Kidney (tissue), 14 donors: ENCODE measurements around the gene LRRC8C. TPM values are rescaled to one million over a fixed set of nuclear protein-coding genes. Genes with fewer than 3 reads are reported as not detected.

Source experiments
- DNase-seq, 5 donors: peaks; one replicate each; pipeline ENCODE4 v3.0.0-alpha.2; 2013 to 2020
- FAIRE-seq: peaks from 2 replicates; lab custom pipeline; 2012; peaks lifted over from hg19 to GRCh38; lab: Jason Lieb, UNC
- H3K27ac ChIP-seq, 2 donors: one replicate each; pipeline ENCODE4 v1.7.0; 2013; ENCODE audit warnings: low read depth in 2 of 2, low read length in 2 of 2, inconsistent platforms in 1 of 2
- H3K27me3 ChIP-seq: one replicate; pipeline ENCODE4 v1.7.1; 2013; ENCODE audit warnings: low read length, inconsistent platforms; ENCODE audit not compliant: control insufficient read depth, insufficient read depth
- H3K36me3 ChIP-seq, 3 donors: one replicate each; pipeline versions ENCODE4 v1.7.0 to v1.7.1; 2013; ENCODE audit warnings: low read length in 3 of 3, control low read depth in 1 of 3, inconsistent platforms in 1 of 3; ENCODE audit not compliant: insufficient read depth in 3 of 3, control insufficient read depth in 2 of 3
- H3K4me1 ChIP-seq, 3 donors: one replicate each; pipeline versions ENCODE4 v1.7.0 to v1.7.1; 2013; ENCODE audit warnings: low read length in 3 of 3, inconsistent platforms in 1 of 3, low read depth in 1 of 3; ENCODE audit not compliant: control insufficient read depth in 2 of 3, insufficient read depth in 2 of 3
- H3K4me3 ChIP-seq, 3 donors: one replicate each; pipeline versions ENCODE4 v1.7.0 to v1.8.1; 2013; ENCODE audit warnings: low read length in 3 of 3, control low read depth in 1 of 3, inconsistent platforms in 1 of 3
- H3K9ac ChIP-seq, 3 donors: one replicate each; pipeline versions ENCODE4 v1.7.0 to v1.7.1; 2013; ENCODE audit warnings: low read length in 3 of 3, control low read depth in 1 of 3, inconsistent platforms in 1 of 3
- H3K9me3 ChIP-seq, 3 donors: one replicate each; pipeline versions ENCODE4 v1.7.0 to v1.7.1; 2013; ENCODE audit warnings: low read length in 3 of 3, control low read depth in 1 of 3, inconsistent platforms in 1 of 3; ENCODE audit not compliant: control insufficient read depth in 2 of 3, insufficient read depth in 1 of 3
- CTCF ChIP-seq: IDR thresholded peaks from 3 replicates; pipeline ENCODE4 v1.5.1; 2012; ENCODE audit warnings: mild to moderate bottlenecking, moderate library complexity, borderline replicate concordance; ENCODE audit not compliant: insufficient read depth; ENCODE audit errors: extremely low read depth
- intact Hi-C: fragments of 100-400 bp; cut with DNase I; formaldehyde crosslinking; loops from one replicate; pipeline ENCODE4 v1.11.1; 2022
- polyA plus RNA-seq: library from polyadenylated mRNA; stranded (reverse); fragments of 350-450 nt; fragmentation: Illumina TruSeq; extraction: RNeasy Lipid Tissue Mini Kit (QIAGEN cat#74804); gene quantifications from one replicate; pipeline ENCODE4 v1.2.3, GENCODE V29; 2014; ENCODE audit warnings: low read depth, low replicate concordance; ENCODE audit not compliant: insufficient read depth
- total RNA-seq: library from RNA; stranded (reverse); fragmentation: NEBNext Ultra II Directional; extraction: Animal tissue kit (Norgen Biotek cat#: 25700); gene quantifications from one replicate; pipeline ENCODE4 v1.2.1, GENCODE V29; 2021
- donor health status: control.
- donor health status: control.
- donor health status: control.
- donor health status: control.
- donor health status: control.
- donor health status: DM: yes; HTN: yes; CAD: no.
- donor health status: Normal renal cell carcinoma (clear cell type).

The LRRC8C gene
- total and polyA plus RNA-seq, 2 donors from 2014 or later, result 2.6 to 12.7 TPM

DNA sequence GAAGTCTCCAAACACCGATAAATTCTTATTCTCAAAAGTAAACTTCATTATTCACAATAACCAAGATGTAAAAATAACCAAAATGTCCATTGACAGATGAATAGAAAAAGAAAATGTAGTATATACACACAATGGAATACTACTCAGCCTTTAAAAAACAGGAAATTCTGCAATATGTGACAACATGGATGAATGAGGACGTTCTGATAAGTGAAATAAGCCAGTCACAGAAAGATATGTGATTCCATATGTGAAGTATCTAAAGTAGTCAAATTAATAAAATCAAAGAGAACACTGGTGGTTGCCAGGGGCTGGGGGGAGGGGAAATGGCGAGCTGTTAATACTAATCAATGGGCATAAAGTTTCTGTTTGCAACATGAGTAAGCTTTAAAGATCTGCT lies 36.0 kb downstream of the LRRC8C start:
- FAIRE-seq, result no peak
- no peak for DNase-seq
- H3K4me3 ChIP-seq, result no peak overlapping the region
- H3K36me3 ChIP-seq, result no peaks in the 10 kb centered on the region
- intact Hi-C loops, result no loop called here
- no peaks in the 10 kb centered on the region for H3K27me3 ChIP-seq
- H3K27ac ChIP-seq, result no peak overlapping the region
- no peaks in the 10 kb centered on the region for H3K4me1 ChIP-seq
- no peaks in the 10 kb centered on the region for H3K9me3 ChIP-seq
- TF ChIP-seq CTCF, result no peak
- no peak overlapping the region for H3K9ac ChIP-seq

DNA sequence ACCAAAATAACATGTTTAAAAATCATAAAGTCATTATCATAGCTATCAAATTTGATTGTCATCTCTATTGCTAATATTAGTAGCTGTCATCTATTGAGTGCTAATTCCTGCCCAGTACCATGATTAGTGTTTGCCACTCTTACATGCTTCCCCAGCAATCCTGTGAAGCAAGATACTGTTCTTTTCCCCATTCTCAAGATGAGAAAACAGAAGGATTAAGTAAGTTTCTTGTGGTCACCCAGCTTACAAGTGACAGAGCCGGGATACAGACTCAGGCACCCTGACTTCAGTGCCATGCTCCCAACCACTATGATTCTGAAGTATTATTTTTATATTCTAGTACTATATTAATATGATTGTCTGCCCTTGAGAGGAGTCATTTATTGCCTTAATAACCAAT lies 36.5 kb downstream of the LRRC8C start:
- Histone ChIP-seq H3K4me1 (no peaks in the 10 kb centered on the region), H3K27me3 (no peaks in the 10 kb centered on the region), H3K9me3 (no peaks in the 10 kb centered on the region), H3K36me3 (no peaks in the 10 kb centered on the region), H3K4me3 (no peak overlapping the region), H3K9ac (no peak overlapping the region), H3K27ac (no peak overlapping the region)
- intact Hi-C loops, result no loop called here
- FAIRE-seq (no peak), DNase-seq (no peak)
- TF ChIP-seq CTCF, result no peak

DNA sequence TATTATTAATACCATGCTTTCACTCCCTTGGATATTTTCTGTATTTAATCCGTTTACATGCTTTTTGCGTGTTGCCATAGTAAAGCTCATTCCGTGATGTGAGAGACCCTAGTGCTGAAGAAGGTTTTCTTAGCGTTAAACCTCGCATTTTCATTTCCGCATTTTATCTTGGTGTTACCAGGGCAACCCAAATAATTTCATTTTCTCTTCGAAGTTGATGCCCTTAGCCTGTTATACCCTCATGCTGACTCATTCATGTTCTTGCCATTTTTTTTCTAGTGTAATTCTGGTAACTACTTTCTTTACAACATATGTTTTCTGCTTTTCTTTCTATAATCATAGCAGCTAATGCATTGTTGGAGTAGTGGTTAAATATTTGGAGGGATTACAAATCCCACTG lies 37.2 kb downstream of the LRRC8C start:
- Histone ChIP-seq H3K4me1 (no peaks in the 10 kb centered on the region), H3K36me3 (no peaks in the 10 kb centered on the region), H3K9ac (no peak overlapping the region), H3K4me3 (no peak overlapping the region), H3K9me3 (no peaks in the 10 kb centered on the region), H3K27ac (no peak overlapping the region), H3K27me3 (no peaks in the 10 kb centered on the region)
- FAIRE-seq (no peak), DNase-seq (no peak)
- no peak for TF ChIP-seq CTCF
- intact Hi-C loops, result no loop called here

GRCh38 chr1:89670711-89671110 lies 37.8 kb downstream of the LRRC8C start:
- intact Hi-C loops, result no loop called here
- no peaks in the 10 kb centered on the region for H3K4me1 ChIP-seq
- no peaks in the 10 kb centered on the region for H3K9me3 ChIP-seq
- H3K4me3 ChIP-seq, result no peak overlapping the region
- no peak for FAIRE-seq
- H3K9ac ChIP-seq, result no peak overlapping the region
- TF ChIP-seq CTCF, result no peak
- H3K27me3 ChIP-seq, result no peaks in the 10 kb centered on the region
- no peak for DNase-seq
- H3K36me3 ChIP-seq, result no peaks in the 10 kb centered on the region
- H3K27ac ChIP-seq, result no peak overlapping the region
